HG02973 (cell line): ENCODE results near the gene PGLYRP4.

Experiments
- ATAC-seq: cut with Tn5 transposase; IDR thresholded peaks from one replicate; pipeline ENCODE4 v1.9.1; 2021; ENCODE audit warnings: moderate library complexity; ENCODE audit not compliant: unreplicated experiment

PGLYRP4 gene

GRCh38 chr1:153348511-153349362 is at the start of gene PGLYRP4:
TSS of gene PGLYRP4 (minus strand) at chr1:153348841. CDS start at chr1:153347932, 909 bp downstream.
- ATAC-seq: no peak

- no peak for ATAC-seq
Measured at GRCh38 chr1:153397924-153398651, 49.4 kb upstream of the PGLYRP4 start.

GRCh38 chr1:153397051-153397923 is 48.6 kb upstream of the PGLYRP4 start:
- ATAC-seq: no peak

- no peak for ATAC-seq
Measured at GRCh38 chr1:153396461-153396860, 47.8 kb upstream of the PGLYRP4 start.

- no peak for ATAC-seq
Measured at GRCh38 chr1:153395776-153396175, 47.1 kb upstream of the PGLYRP4 start.

GRCh38 chr1:153395136-153395685 is 46.6 kb upstream of the PGLYRP4 start:
- ATAC-seq: no peak

GRCh38 chr1:153394391-153394790 is 45.8 kb upstream of the PGLYRP4 start:
- ATAC-seq: no peak

GRCh38 chr1:153393926-153394325 is 45.3 kb upstream of the PGLYRP4 start:
- ATAC-seq: no peak

GRCh38 chr1:153392822-153393221 is 44.2 kb upstream of the PGLYRP4 start:
- no peak for ATAC-seq

- no peak for ATAC-seq
Measured at GRCh38 chr1:153392258-153392657, 43.6 kb upstream of the PGLYRP4 start.

GRCh38 chr1:153390938-153391710 is 42.5 kb upstream of the PGLYRP4 start, which contains the start of gene S100A8:
TSS of gene S100A8 (minus strand) at chr1:153391073. CDS start at chr1:153390535, 538 bp downstream.
- ATAC-seq: no peak

GRCh38 chr1:153389973-153390879 is 41.6 kb upstream of the PGLYRP4 start:
- no peak for ATAC-seq

- no peak for ATAC-seq
Measured at GRCh38 chr1:153389401-153389800, 40.8 kb upstream of the PGLYRP4 start.

GRCh38 chr1:153387785-153388184 is 39.1 kb upstream of the PGLYRP4 start:
- ATAC-seq: no peak

GRCh38 chr1:153387001-153387400 is 38.4 kb upstream of the PGLYRP4 start:
- no peak for ATAC-seq

GRCh38 chr1:153386500-153386901 is 37.9 kb upstream of the PGLYRP4 start:
- no peak for ATAC-seq

GRCh38 chr1:153384958-153385580 is 36.4 kb upstream of the PGLYRP4 start:
- no peak for ATAC-seq

GRCh38 chr1:153380711-153381110 is 32.1 kb upstream of the PGLYRP4 start:
- no peak for ATAC-seq
